Measurements from ENCODE around the gene CALML3. TPM values are rescaled to one million over a fixed set of nuclear protein-coding genes. Genes with fewer than 3 reads are reported as not detected.

The CALML3 gene
- total RNA-seq, 1 experiment from 2014 or later, result not detected

DNA sequence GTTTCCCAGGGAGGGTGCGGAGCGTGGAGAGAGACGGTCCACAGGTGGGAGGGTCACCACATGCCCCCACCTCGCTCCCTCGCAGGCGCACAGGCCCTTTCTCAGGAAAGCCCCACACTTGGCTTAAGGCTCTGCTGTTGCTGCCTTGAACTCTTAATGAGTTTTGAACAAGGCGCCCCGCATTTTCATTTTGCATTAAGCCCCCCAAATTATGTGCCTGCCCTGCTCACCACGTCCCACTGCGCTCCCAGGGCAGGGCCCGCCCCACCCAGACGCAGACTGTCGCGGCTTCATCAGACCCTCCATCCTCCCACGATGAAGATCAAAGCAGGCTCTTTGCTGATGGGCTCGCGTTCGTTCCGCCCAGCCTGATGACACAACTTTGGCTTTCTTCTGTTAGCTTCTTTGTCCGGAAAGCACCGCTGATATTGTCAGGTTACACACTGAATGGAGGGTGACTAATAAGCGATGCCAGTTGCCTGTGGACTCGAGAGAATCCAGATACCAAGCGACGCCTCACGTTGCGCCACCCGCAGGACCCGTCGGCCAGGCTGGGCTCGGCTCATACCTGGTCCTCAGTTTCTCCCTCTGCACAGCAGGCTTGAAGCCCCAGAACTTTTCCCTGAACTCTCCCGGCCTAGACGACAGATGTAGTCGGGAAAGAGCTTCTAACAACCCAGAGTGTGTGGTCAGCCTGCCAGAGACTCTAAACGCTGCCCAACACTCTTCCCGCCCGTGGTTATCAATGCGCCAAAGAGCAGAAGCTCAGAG lies 9.5 kb downstream of the CALML3 start:
- ATAC-seq (no peak), DNase-seq (ENCODE audit: low read depth, low spot score) (no peak)
- CTCF ChIA-PET, result no interaction called here
- no peaks in the 10 kb centered on the region for H3K36me3 ChIP-seq (ENCODE audit: control insufficient read depth, insufficient read depth, low read length)
- in situ Hi-C loops (cut with HindIII; ENCODE audit: low pct_unique_long_range_greater_than_20kb, low sequenced_read_pairs) (no loop called here), intact Hi-C loops (cut with micrococcal nuclease; ENCODE audit: unreplicated experiment) (no loop called here)
- BruUV-seq (replicated peaks), result no TSS peak
- H3K9me3 ChIP-seq (ENCODE audit: control insufficient read depth, insufficient read depth, low read depth, low read length), result no peaks in the 10 kb centered on the region
- H3K27ac ChIP-seq (ENCODE audit: low read length), result no peak overlapping the region
- TF ChIP-seq SIN3A (IDR thresholded peaks at IDR 0.05; ENCODE audit: borderline replicate concordance, insufficient read depth, low read depth, low read length), result no peak
- TF ChIP-seq, protein P1, sequence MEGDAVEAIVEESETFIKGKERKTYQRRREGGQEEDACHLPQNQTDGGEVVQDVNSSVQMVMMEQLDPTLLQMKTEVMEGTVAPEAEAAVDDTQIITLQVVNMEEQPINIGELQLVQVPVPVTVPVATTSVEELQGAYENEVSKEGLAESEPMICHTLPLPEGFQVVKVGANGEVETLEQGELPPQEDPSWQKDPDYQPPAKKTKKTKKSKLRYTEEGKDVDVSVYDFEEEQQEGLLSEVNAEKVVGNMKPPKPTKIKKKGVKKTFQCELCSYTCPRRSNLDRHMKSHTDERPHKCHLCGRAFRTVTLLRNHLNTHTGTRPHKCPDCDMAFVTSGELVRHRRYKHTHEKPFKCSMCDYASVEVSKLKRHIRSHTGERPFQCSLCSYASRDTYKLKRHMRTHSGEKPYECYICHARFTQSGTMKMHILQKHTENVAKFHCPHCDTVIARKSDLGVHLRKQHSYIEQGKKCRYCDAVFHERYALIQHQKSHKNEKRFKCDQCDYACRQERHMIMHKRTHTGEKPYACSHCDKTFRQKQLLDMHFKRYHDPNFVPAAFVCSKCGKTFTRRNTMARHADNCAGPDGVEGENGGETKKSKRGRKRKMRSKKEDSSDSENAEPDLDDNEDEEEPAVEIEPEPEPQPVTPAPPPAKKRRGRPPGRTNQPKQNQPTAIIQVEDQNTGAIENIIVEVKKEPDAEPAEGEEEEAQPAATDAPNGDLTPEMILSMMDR (IDR thresholded peaks at IDR 0.05), result no peak
- TF ChIP-seq, protein P2, sequence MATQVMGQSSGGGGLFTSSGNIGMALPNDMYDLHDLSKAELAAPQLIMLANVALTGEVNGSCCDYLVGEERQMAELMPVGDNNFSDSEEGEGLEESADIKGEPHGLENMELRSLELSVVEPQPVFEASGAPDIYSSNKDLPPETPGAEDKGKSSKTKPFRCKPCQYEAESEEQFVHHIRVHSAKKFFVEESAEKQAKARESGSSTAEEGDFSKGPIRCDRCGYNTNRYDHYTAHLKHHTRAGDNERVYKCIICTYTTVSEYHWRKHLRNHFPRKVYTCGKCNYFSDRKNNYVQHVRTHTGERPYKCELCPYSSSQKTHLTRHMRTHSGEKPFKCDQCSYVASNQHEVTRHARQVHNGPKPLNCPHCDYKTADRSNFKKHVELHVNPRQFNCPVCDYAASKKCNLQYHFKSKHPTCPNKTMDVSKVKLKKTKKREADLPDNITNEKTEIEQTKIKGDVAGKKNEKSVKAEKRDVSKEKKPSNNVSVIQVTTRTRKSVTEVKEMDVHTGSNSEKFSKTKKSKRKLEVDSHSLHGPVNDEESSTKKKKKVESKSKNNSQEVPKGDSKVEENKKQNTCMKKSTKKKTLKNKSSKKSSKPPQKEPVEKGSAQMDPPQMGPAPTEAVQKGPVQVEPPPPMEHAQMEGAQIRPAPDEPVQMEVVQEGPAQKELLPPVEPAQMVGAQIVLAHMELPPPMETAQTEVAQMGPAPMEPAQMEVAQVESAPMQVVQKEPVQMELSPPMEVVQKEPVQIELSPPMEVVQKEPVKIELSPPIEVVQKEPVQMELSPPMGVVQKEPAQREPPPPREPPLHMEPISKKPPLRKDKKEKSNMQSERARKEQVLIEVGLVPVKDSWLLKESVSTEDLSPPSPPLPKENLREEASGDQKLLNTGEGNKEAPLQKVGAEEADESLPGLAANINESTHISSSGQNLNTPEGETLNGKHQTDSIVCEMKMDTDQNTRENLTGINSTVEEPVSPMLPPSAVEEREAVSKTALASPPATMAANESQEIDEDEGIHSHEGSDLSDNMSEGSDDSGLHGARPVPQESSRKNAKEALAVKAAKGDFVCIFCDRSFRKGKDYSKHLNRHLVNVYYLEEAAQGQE (IDR thresholded peaks at IDR 0.05; ENCODE audit: insufficient read depth in 1 of 2, low read depth in 2 of 2, low read length in 1 of 2), result no peak
- TF ChIP-seq TCF7L2 (IDR thresholded peaks at IDR 0.05; ENCODE audit: low read depth, low read length), result no peak
- no peak for TF ChIP-seq POLR2AphosphoS5 (IDR thresholded peaks at IDR 0.05; ENCODE audit: low read depth, low read length)
- H3K27me3 ChIP-seq (ENCODE audit: control insufficient read depth, insufficient read depth, low read length), result no peaks in the 10 kb centered on the region
- no peak overlapping the region for H3K4me3 ChIP-seq (ENCODE audit: low read depth in 2 of 2, low read length in 2 of 2)
- H3K4me1 ChIP-seq (ENCODE audit: control insufficient read depth, insufficient read depth, low read length), result no peaks in the 10 kb centered on the region
- POLR2A ChIA-PET, result interaction anchor here (0.6 kb wide), 1 partner anchor 30 kb away, joined by 4 read pairs; no protein-coding TSS in a partner anchor

DNA sequence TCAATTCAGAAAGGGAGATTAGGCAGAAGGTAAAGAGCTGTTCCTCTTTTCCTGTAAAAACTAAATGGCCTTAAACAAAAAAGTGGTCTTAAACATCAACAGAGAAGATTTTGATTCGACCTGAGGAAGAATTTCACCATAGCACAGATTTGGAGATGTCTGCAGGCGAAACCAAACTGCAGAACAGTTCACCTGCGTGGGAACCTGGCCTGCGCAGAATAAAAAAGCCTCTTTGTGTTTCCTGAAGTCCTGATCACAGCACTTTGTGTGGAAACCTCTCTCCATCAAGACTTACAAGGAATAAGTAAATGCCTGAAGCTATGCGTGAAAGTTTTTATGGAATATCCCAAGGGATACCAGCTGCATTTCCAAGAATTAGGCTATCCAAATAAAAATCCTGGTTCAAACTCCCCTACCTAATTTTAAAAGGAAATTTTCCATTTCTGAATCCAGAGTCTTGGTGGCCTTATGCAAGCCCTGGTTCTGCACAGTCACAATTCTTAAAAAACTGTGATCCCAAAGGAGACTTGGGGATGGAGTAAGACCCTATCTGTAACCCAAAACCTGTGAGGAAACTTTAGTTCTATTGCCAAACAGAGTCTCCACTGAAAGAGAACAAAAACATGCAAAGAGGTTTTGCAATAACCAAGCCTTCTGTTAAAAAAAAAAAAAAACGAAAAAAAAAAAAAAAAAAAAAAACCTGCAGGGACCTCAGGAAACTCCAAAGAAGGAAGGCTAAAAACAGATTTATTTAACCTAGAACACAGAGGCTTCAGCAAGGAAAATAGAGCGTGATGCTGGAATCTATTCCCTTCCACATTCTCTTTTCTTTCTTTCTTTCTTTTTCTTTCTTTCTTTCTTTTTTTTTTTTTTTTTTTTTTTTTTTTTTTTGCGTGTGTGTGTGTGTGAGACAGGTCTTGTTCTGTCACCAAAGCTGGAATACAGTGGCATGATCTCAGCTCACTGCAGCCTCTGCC lies 10.4 kb downstream of the CALML3 start:
- Histone ChIP-seq H3K36me3 (ENCODE audit: control insufficient read depth, insufficient read depth, low read length) (no peaks in the 10 kb centered on the region), H3K4me1 (ENCODE audit: control insufficient read depth, insufficient read depth, low read length) (no peaks in the 10 kb centered on the region), H3K27me3 (ENCODE audit: control insufficient read depth, insufficient read depth, low read length) (no peaks in the 10 kb centered on the region), H3K9me3 (ENCODE audit: control insufficient read depth, insufficient read depth, low read depth, low read length) (no peaks in the 10 kb centered on the region), H3K4me3 (ENCODE audit: low read depth in 2 of 2, low read length in 2 of 2) (no peak overlapping the region), H3K27ac (ENCODE audit: low read length) (no peak overlapping the region)
- TF ChIP-seq, protein P2 (IDR thresholded peaks at IDR 0.05; ENCODE audit: insufficient read depth in 1 of 2, low read depth in 2 of 2, low read length in 1 of 2), result no peak
- TF ChIP-seq, protein P1 (IDR thresholded peaks at IDR 0.05), result no peak
- TF ChIP-seq TCF7L2 (IDR thresholded peaks at IDR 0.05; ENCODE audit: low read depth, low read length), result no peak
- TF ChIP-seq SIN3A (IDR thresholded peaks at IDR 0.05; ENCODE audit: borderline replicate concordance, insufficient read depth, low read depth, low read length), result no peak
- TF ChIP-seq POLR2AphosphoS5 (IDR thresholded peaks at IDR 0.05; ENCODE audit: low read depth, low read length), result no peak
- CTCF ChIA-PET, result no interaction called here
- intact Hi-C loops (cut with micrococcal nuclease; ENCODE audit: unreplicated experiment) (no loop called here), in situ Hi-C loops (cut with HindIII; ENCODE audit: low pct_unique_long_range_greater_than_20kb, low sequenced_read_pairs) (no loop called here)
- no peak for DNase-seq (ENCODE audit: low read depth, low spot score)
- ATAC-seq, result no peak
- BruUV-seq (replicated peaks), result no TSS peak
- POLR2A ChIA-PET, result no interaction called here
